A673 (cell line): Measurements from ENCODE around the gene C9orf78. TPM values are rescaled to one million over a fixed set of nuclear protein-coding genes. Genes with fewer than 3 reads are reported as not detected.

Experiments used
- BruUV-seq: library from RNA; stranded (reverse); fragments of 400-500 nt; replicated peaks from 2 replicates; lab custom pipeline; 2021; lab: Mats Ljungman, UMichigan
- CTCF ChIA-PET: fragments of 300-600 bp; sonication (Branson Sonifier 250); formaldehyde crosslinking; loops from one replicate; lab custom pipeline; 2022; ENCODE audit warnings: antibody characterized with exemption; lab: Charles Lee
- POLR2A ChIA-PET: fragments of 300-600 bp; sonication (Branson Sonifier 250); formaldehyde crosslinking; loops from one replicate; lab custom pipeline; 2022; ENCODE audit warnings: antibody characterized with exemption; ENCODE audit not compliant: low non-redundant PET; lab: Charles Lee
- DNase-seq: peaks from one replicate; pipeline ENCODE4 v3.0.0-alpha.2; 2015; ENCODE audit warnings: low spot score
- H3K27ac ChIP-seq: fragments of 200-600 bp; sonication (generic); 2 replicates; pipeline ENCODE4 v1.5.1; 2016; ENCODE audit warnings: mixed run types, low read depth, mild to moderate bottlenecking, mixed read lengths, antibody characterized with exemption, low read length; ENCODE audit not compliant: poor library complexity, severe bottlenecking
- H3K27me3 ChIP-seq: fragments of 200-600 bp; sonication (generic); replicated peaks from 2 replicates; pipeline ENCODE4 v1.6.1; 2017; ENCODE audit warnings: mixed run types, low read depth, mild to moderate bottlenecking, mixed read lengths, antibody characterized with exemption, low read length; ENCODE audit not compliant: insufficient read depth, poor library complexity
- H3K36me3 ChIP-seq: fragments of 200-600 bp; sonication (generic); 2 replicates; pipeline ENCODE4 v1.6.1; 2016; ENCODE audit warnings: mixed run types, mild to moderate bottlenecking, mixed read lengths, antibody characterized with exemption, low read length; ENCODE audit not compliant: insufficient read depth, poor library complexity, severe bottlenecking
- H3K4me1 ChIP-seq: fragments of 200-600 bp; sonication (generic); 2 replicates; pipeline ENCODE4 v1.6.1; 2017; ENCODE audit warnings: mixed run types, mild to moderate bottlenecking, mixed read lengths, antibody characterized with exemption, low read length; ENCODE audit not compliant: insufficient read depth, poor library complexity, severe bottlenecking
- H3K4me3 ChIP-seq: fragments of 200-600 bp; sonication (generic); 2 replicates; pipeline ENCODE4 v1.5.1; 2016; ENCODE audit warnings: low read depth, mixed run types, mild to moderate bottlenecking, mixed read lengths, low read length; ENCODE audit not compliant: poor library complexity, severe bottlenecking
- H3K9me3 ChIP-seq: fragments of 200-600 bp; sonication (generic); 2 replicates; pipeline ENCODE4 v1.6.1; 2016; ENCODE audit warnings: mixed run types, low read depth, mild to moderate bottlenecking, mixed read lengths, antibody characterized with exemption, low read length; ENCODE audit not compliant: poor library complexity, severe bottlenecking
- EZH2 ChIP-seq: fragments of 200-600 bp; sonication (generic); IDR thresholded peaks from 2 replicates; pipeline ENCODE4 v1.6.1; 2017; ENCODE audit warnings: borderline replicate concordance, low read depth, mild to moderate bottlenecking, mixed read lengths, antibody characterized with exemption, low read length; ENCODE audit not compliant: poor library complexity, severe bottlenecking
- intact Hi-C: fragments of 100-400 bp; cut with micrococcal nuclease; formaldehyde crosslinking; loops from one replicate; pipeline ENCODE4 v1.10.0; 2022; ENCODE audit not compliant: unreplicated experiment
- total RNA-seq: library from RNA; stranded (reverse); gene quantifications from 2 replicates; pipeline ENCODE4 v1.2.3, GENCODE V29; 2021
- TF ChIP-seq, protein P1 (sequence below): fragments of 300-800, 200-600 bp; sonication (generic); conservative IDR thresholded peaks from 2 replicates; pipeline ENCODE4 v1.5.1; 2017; ENCODE audit warnings: low read depth, mild to moderate bottlenecking, antibody characterized with exemption, low read length, moderate library complexity, mixed read lengths

Gene C9orf78
- total RNA-seq, 1 experiment from 2014 or later, result 60.4 TPM

DNA sequence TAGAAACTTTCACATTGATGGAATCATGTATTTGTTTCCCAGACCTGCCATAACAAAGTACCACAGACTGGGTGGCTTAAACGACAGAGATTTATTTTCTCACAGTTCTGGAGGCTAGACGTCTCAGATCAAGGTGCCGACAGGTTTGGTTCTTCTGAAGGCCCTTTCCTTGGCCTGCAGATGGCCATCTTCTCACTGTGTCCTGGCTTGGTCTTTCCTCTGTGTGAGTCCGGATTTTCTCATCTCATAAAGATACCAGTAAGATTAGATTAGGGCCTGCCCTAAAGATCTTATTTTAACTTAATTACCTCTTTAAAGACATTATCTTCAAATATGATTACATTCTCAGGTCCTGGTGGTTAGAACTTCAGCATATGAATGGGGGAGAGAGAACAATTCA lies 6.0 kb upstream of the C9orf78 start:
- CTCF ChIA-PET, result no interaction called here
- H3K4me1 ChIP-seq, result peaks cover 5% of the 10 kb centered on the region
- DNase-seq, result no peak
- no peaks in the 10 kb centered on the region for H3K27me3 ChIP-seq
- POLR2A ChIA-PET, result no interaction called here
- H3K9me3 ChIP-seq, result no peaks in the 10 kb centered on the region
- H3K36me3 ChIP-seq, result no peaks in the 10 kb centered on the region
- TF ChIP-seq, protein P1, sequence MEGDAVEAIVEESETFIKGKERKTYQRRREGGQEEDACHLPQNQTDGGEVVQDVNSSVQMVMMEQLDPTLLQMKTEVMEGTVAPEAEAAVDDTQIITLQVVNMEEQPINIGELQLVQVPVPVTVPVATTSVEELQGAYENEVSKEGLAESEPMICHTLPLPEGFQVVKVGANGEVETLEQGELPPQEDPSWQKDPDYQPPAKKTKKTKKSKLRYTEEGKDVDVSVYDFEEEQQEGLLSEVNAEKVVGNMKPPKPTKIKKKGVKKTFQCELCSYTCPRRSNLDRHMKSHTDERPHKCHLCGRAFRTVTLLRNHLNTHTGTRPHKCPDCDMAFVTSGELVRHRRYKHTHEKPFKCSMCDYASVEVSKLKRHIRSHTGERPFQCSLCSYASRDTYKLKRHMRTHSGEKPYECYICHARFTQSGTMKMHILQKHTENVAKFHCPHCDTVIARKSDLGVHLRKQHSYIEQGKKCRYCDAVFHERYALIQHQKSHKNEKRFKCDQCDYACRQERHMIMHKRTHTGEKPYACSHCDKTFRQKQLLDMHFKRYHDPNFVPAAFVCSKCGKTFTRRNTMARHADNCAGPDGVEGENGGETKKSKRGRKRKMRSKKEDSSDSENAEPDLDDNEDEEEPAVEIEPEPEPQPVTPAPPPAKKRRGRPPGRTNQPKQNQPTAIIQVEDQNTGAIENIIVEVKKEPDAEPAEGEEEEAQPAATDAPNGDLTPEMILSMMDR, result no peak
- TF ChIP-seq EZH2, result no peak
- H3K27ac ChIP-seq, result no peak overlapping the region
- intact Hi-C loops, result no loop called here
- H3K4me3 ChIP-seq, result no peak overlapping the region
- BruUV-seq, result no TSS peak

DNA sequence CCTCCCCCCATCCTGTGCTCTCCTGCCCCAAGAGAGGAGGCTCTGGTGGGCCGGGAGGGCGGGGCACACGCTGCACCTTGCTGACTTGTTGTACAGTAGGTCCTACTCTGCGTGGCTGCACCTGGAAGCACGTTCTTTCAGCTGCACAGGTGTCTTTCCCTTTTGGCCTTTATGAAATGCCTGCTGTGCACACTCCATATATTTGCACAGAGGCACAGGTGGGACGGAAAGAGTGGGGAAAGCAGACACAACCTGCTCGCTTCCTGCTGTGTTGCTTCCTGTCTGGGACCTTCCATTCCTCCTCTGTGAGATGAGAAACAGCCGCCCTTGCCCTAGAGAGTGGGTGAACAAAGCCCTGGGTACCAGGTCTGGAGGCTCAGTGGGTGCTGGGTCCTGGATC lies 5.0 kb upstream of the C9orf78 start:
- Histone ChIP-seq H3K27ac (no peak overlapping the region), H3K36me3 (no peaks in the 10 kb centered on the region), H3K9me3 (no peaks in the 10 kb centered on the region), H3K4me1 (peaks cover 6% of the 10 kb centered on the region), H3K27me3 (no peaks in the 10 kb centered on the region), H3K4me3 (no peak overlapping the region)
- no TSS peak for BruUV-seq
- intact Hi-C loops, result no loop called here
- POLR2A ChIA-PET, result no interaction called here
- no peak for TF ChIP-seq EZH2
- TF ChIP-seq, protein P1, result no peak
- CTCF ChIA-PET, result no interaction called here
- DNase-seq, result no peak

DNA sequence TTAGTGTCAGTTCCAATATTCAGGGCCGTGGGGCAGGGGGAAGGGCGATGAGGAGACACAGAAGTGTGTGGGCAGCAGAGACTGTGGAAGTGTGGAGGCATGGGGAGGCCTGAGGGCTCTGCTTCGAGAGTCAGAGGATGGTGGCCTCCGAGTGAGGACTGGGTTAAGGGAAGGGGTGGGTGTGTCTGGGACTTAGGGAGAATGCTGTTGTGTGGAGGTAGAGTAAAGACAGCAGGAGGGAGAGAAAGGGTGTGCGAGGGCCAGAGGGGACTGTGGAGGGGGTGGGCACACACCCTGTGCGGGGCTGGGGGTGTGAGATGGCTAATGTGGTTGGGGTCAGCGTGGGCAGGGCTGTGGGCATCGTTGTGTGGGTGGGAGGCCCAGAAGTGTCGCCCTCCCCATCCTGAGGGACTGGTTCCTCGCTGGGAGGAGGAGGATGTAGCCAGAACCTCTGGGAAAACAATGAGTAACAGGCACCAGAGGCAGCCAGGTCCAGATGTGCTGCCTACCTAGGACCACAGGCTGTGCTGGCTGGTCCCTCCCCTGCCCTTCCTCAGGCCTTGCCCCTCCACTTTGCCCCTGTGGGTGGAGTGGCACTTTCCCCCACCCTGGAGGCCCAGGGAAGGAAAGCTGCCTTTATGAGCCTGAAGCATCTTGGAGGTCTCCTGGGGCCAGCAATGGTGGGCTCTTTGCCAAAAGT lies 4.4 kb upstream of the C9orf78 start:
- Histone ChIP-seq H3K4me3 (no peak overlapping the region), H3K27me3 (no peaks in the 10 kb centered on the region), H3K27ac (no peak overlapping the region), H3K36me3 (no peaks in the 10 kb centered on the region), H3K9me3 (no peaks in the 10 kb centered on the region), H3K4me1 (peaks cover 6% of the 10 kb centered on the region)
- ChIA-PET POLR2A (no interaction called here), CTCF (no interaction called here)
- no TSS peak for BruUV-seq
- intact Hi-C loops, result no loop called here
- TF ChIP-seq, protein P1, result no peak
- TF ChIP-seq EZH2, result no peak
- no peak for DNase-seq
